Measurements from ENCODE around the gene BTD.
A peak's percentile ranks its signal among the peaks of the same experiment; 100 is the strongest.

The BTD gene

GRCh38 chr3:15636028-15636709 lies 34.6 kb downstream of the BTD start:
- H3K23ac ChIP-seq (ENCODE audit: low read depth, low read length, poor library complexity) = no peak overlapping the region

GRCh38 chr3:15637131-15637951 lies 35.8 kb downstream of the BTD start:
- Histone ChIP-seq H3K14ac (ENCODE audit: low read length) (peak overlapping the region; percentile 42), H4K91ac (ENCODE audit: low read depth, low read length, poor library complexity) (no peak overlapping the region), H2BK120ac (ENCODE audit: low read depth, low read length) (no peak overlapping the region), H2AFZ (ENCODE audit: low read length) (no peak overlapping the region), H3K79me1 (ENCODE audit: low read depth, low read length) (no peaks in the 10 kb centered on the region), H3K27me3 (ENCODE audit: control insufficient read depth in 3 of 3, insufficient read depth in 3 of 3, low read depth in 1 of 3, low read length in 3 of 3) (no peaks in the 10 kb centered on the region), H3K4ac (ENCODE audit: low read length) (no peak overlapping the region), H3K36me3 (replicated peaks in 1 of 2; ENCODE audit: control insufficient read depth in 2 of 2, insufficient read depth in 2 of 2, low read length in 2 of 2) (no peaks in the 10 kb centered on the region), H4K8ac (ENCODE audit: low read depth, low read length) (no peak overlapping the region), H3K9ac (ENCODE audit: low read depth, low read length, poor library complexity) (no peak overlapping the region), H3K27ac (replicated peaks; ENCODE audit: low read length) (no peak overlapping the region), H2BK15ac (ENCODE audit: low read length) (no peak overlapping the region), H2BK12ac (ENCODE audit: low read length) (no peak overlapping the region), H3K4me2 (ENCODE audit: insufficient read depth, low read length, poor library complexity, severe bottlenecking) (no peak overlapping the region), H2AK5ac (ENCODE audit: low read depth, low read length) (no peak overlapping the region), H3K4me3 (ENCODE audit: low read length in 2 of 2) (no peak overlapping the region), H2BK5ac (ENCODE audit: low read length) (no peak overlapping the region), H3K23ac (ENCODE audit: low read depth, low read length, poor library complexity) (no peak overlapping the region), H3K18ac (ENCODE audit: low read length) (no peak overlapping the region), H3K9me3 (replicated peaks in 1 of 2; ENCODE audit: control insufficient read depth in 2 of 2, insufficient read depth in 1 of 2, low read depth in 1 of 2, low read length in 2 of 2) (no peaks in the 10 kb centered on the region), H3K4me1 (ENCODE audit: control insufficient read depth in 2 of 2, insufficient read depth in 1 of 2, low read depth in 1 of 2, low read length in 2 of 2) (peaks cover 2 to 7% of the 10 kb centered on the region in 2 donors)
- no peak for DNase-seq (ENCODE audit: low spot score)
- WGBS, 2 donors (ENCODE audit: extremely low coverage in 2 of 2, insufficient read length in 2 of 2, insufficient replicate concordance in 1 of 2) = no CpG with 5 or more reads among the region's 7 CpGs

More at GRCh38 chr3:15636028-15636709, 34.6 kb downstream of the BTD start:
- no peak overlapping the region for H2BK15ac ChIP-seq (ENCODE audit: low read length)
- H2AK5ac ChIP-seq (ENCODE audit: low read depth, low read length) = no peak overlapping the region
- H3K9me3 ChIP-seq (replicated peaks in 1 of 2; ENCODE audit: control insufficient read depth in 2 of 2, insufficient read depth in 1 of 2, low read depth in 1 of 2, low read length in 2 of 2) = no peaks in the 10 kb centered on the region
- H3K79me1 ChIP-seq (ENCODE audit: low read depth, low read length) = no peaks in the 10 kb centered on the region
- no CpG with 5 or more reads among the region's 14 CpGs for WGBS, 2 donors (ENCODE audit: extremely low coverage in 2 of 2, insufficient read length in 2 of 2, insufficient replicate concordance in 1 of 2)
- H4K8ac ChIP-seq (ENCODE audit: low read depth, low read length) = no peak overlapping the region
- H3K27ac ChIP-seq (replicated peaks; ENCODE audit: low read length) = no peak overlapping the region
- no peak for DNase-seq (ENCODE audit: low spot score)
- H3K27me3 ChIP-seq (ENCODE audit: control insufficient read depth in 3 of 3, insufficient read depth in 3 of 3, low read depth in 1 of 3, low read length in 3 of 3) = no peaks in the 10 kb centered on the region
- H3K4ac ChIP-seq (ENCODE audit: low read length) = no peak overlapping the region
- no peak overlapping the region for H2BK12ac ChIP-seq (ENCODE audit: low read length)
- H2AFZ ChIP-seq (ENCODE audit: low read length) = peak overlapping the region; percentile 82
- H2BK5ac ChIP-seq (ENCODE audit: low read length) = no peak overlapping the region
- no peak overlapping the region for H3K4me3 ChIP-seq (ENCODE audit: low read length in 2 of 2)
- no peak overlapping the region for H2BK120ac ChIP-seq (ENCODE audit: low read depth, low read length)
- H3K36me3 ChIP-seq (replicated peaks in 1 of 2; ENCODE audit: control insufficient read depth in 2 of 2, insufficient read depth in 2 of 2, low read length in 2 of 2) = no peaks in the 10 kb centered on the region
- no peak overlapping the region for H3K14ac ChIP-seq (ENCODE audit: low read length)
- H4K91ac ChIP-seq (ENCODE audit: low read depth, low read length, poor library complexity) = no peak overlapping the region
- H3K4me1 ChIP-seq (ENCODE audit: control insufficient read depth in 2 of 2, insufficient read depth in 1 of 2, low read depth in 1 of 2, low read length in 2 of 2) = peaks cover 2 to 11% of the 10 kb centered on the region in 2 donors
- no peak overlapping the region for H3K18ac ChIP-seq (ENCODE audit: low read length)
- no peak overlapping the region for H3K4me2 ChIP-seq (ENCODE audit: insufficient read depth, low read length, poor library complexity, severe bottlenecking)
- H3K9ac ChIP-seq (ENCODE audit: low read depth, low read length, poor library complexity) = no peak overlapping the region

- no peak overlapping the region for H3K4me3 ChIP-seq (ENCODE audit: low read length in 2 of 2)
- H2BK12ac ChIP-seq (ENCODE audit: low read length) = no peak overlapping the region
- no peak overlapping the region for H3K9ac ChIP-seq (ENCODE audit: low read depth, low read length, poor library complexity)
- H2AFZ ChIP-seq (ENCODE audit: low read length) = no peak overlapping the region
- peaks cover 2 to 7% of the 10 kb centered on the region in 2 donors for H3K4me1 ChIP-seq (ENCODE audit: control insufficient read depth in 2 of 2, insufficient read depth in 1 of 2, low read depth in 1 of 2, low read length in 2 of 2)
- H3K18ac ChIP-seq (ENCODE audit: low read length) = no peak overlapping the region
- no peak overlapping the region for H3K14ac ChIP-seq (ENCODE audit: low read length)
- no peak for DNase-seq (ENCODE audit: low spot score)
- no peak overlapping the region for H2BK5ac ChIP-seq (ENCODE audit: low read length)
- no peaks in the 10 kb centered on the region for H3K79me1 ChIP-seq (ENCODE audit: low read depth, low read length)
- H3K27ac ChIP-seq (replicated peaks; ENCODE audit: low read length) = no peak overlapping the region
- no peaks in the 10 kb centered on the region for H3K9me3 ChIP-seq (replicated peaks in 1 of 2; ENCODE audit: control insufficient read depth in 2 of 2, insufficient read depth in 1 of 2, low read depth in 1 of 2, low read length in 2 of 2)
- no peaks in the 10 kb centered on the region for H3K27me3 ChIP-seq (ENCODE audit: control insufficient read depth in 3 of 3, insufficient read depth in 3 of 3, low read depth in 1 of 3, low read length in 3 of 3)
- WGBS, 2 donors (ENCODE audit: extremely low coverage in 2 of 2, insufficient read length in 2 of 2, insufficient replicate concordance in 1 of 2) = no CpG with 5 or more reads among the region's 6 CpGs
- H3K36me3 ChIP-seq (replicated peaks in 1 of 2; ENCODE audit: control insufficient read depth in 2 of 2, insufficient read depth in 2 of 2, low read length in 2 of 2) = no peaks in the 10 kb centered on the region
- H3K4me2 ChIP-seq (ENCODE audit: insufficient read depth, low read length, poor library complexity, severe bottlenecking) = no peak overlapping the region
- H4K8ac ChIP-seq (ENCODE audit: low read depth, low read length) = no peak overlapping the region
- H2AK5ac ChIP-seq (ENCODE audit: low read depth, low read length) = no peak overlapping the region
- H3K4ac ChIP-seq (ENCODE audit: low read length) = no peak overlapping the region
- H2BK120ac ChIP-seq (ENCODE audit: low read depth, low read length) = no peak overlapping the region
- H4K91ac ChIP-seq (ENCODE audit: low read depth, low read length, poor library complexity) = no peak overlapping the region
- no peak overlapping the region for H3K23ac ChIP-seq (ENCODE audit: low read depth, low read length, poor library complexity)
- H2BK15ac ChIP-seq (ENCODE audit: low read length) = no peak overlapping the region
Measured at GRCh38 chr3:15638193-15638890, 36.8 kb downstream of the BTD start.

GRCh38 chr3:15638891-15639262 lies 37.3 kb downstream of the BTD start:
- Histone ChIP-seq H3K79me1 (ENCODE audit: low read depth, low read length) (no peaks in the 10 kb centered on the region), H2BK12ac (ENCODE audit: low read length) (no peak overlapping the region), H3K9ac (ENCODE audit: low read depth, low read length, poor library complexity) (no peak overlapping the region), H4K8ac (ENCODE audit: low read depth, low read length) (no peak overlapping the region), H3K4me1 (ENCODE audit: control insufficient read depth in 2 of 2, insufficient read depth in 1 of 2, low read depth in 1 of 2, low read length in 2 of 2) (peaks cover 0 to 7% of the 10 kb centered on the region in 2 donors), H3K4ac (ENCODE audit: low read length) (no peak overlapping the region), H3K9me3 (replicated peaks in 1 of 2; ENCODE audit: control insufficient read depth in 2 of 2, insufficient read depth in 1 of 2, low read depth in 1 of 2, low read length in 2 of 2) (no peaks in the 10 kb centered on the region), H2BK5ac (ENCODE audit: low read length) (no peak overlapping the region), H2BK120ac (ENCODE audit: low read depth, low read length) (no peak overlapping the region), H3K4me2 (ENCODE audit: insufficient read depth, low read length, poor library complexity, severe bottlenecking) (no peak overlapping the region), H3K27ac (replicated peaks; ENCODE audit: low read length) (no peak overlapping the region), H3K14ac (ENCODE audit: low read length) (no peak overlapping the region), H2BK15ac (ENCODE audit: low read length) (no peak overlapping the region), H4K91ac (ENCODE audit: low read depth, low read length, poor library complexity) (no peak overlapping the region), H3K27me3 (ENCODE audit: control insufficient read depth in 3 of 3, insufficient read depth in 3 of 3, low read depth in 1 of 3, low read length in 3 of 3) (no peaks in the 10 kb centered on the region), H2AFZ (ENCODE audit: low read length) (no peak overlapping the region), H2AK5ac (ENCODE audit: low read depth, low read length) (no peak overlapping the region), H3K4me3 (ENCODE audit: low read length in 2 of 2) (no peak overlapping the region), H3K23ac (ENCODE audit: low read depth, low read length, poor library complexity) (no peak overlapping the region), H3K36me3 (replicated peaks in 1 of 2; ENCODE audit: control insufficient read depth in 2 of 2, insufficient read depth in 2 of 2, low read length in 2 of 2) (no peaks in the 10 kb centered on the region), H3K18ac (ENCODE audit: low read length) (no peak overlapping the region)
- DNase-seq (ENCODE audit: low spot score) = no peak
- WGBS, 2 donors (ENCODE audit: extremely low coverage in 2 of 2, insufficient read length in 2 of 2, insufficient replicate concordance in 1 of 2) = no CpG with 5 or more reads among the region's 1 CpG
